Testis (tissue), 3 donors: ENCODE measurements around the gene ATAD2B. TPM values are rescaled to one million over a fixed set of nuclear protein-coding genes. Genes with fewer than 3 reads are reported as not detected.

ENCODE experiments used
- DNase-seq: peaks from one replicate; pipeline ENCODE4 v3.0.0-alpha.2; 2019
- H3K27ac ChIP-seq, 2 donors: fragments of 200-600 bp; sonication (generic); one replicate each; pipeline ENCODE4 v1.5.1; 2019
- H3K27me3 ChIP-seq: fragments of 200-600 bp; sonication (generic); one replicate; pipeline ENCODE4 v1.5.1; 2019
- H3K36me3 ChIP-seq: fragments of 200-600 bp; sonication (generic); one replicate; pipeline ENCODE4 v1.5.1; 2017; ENCODE audit warnings: low read depth; ENCODE audit errors: missing control alignments
- H3K4me1 ChIP-seq: fragments of 200-600 bp; sonication (generic); one replicate; pipeline ENCODE4 v1.5.1; 2019
- H3K4me3 ChIP-seq, 2 donors: fragments of 200-600 bp; sonication (generic); one replicate each; pipeline ENCODE4 v1.5.1; 2017 to 2019
- H3K9me3 ChIP-seq: fragments of 200-600 bp; sonication (generic); one replicate; pipeline ENCODE4 v1.5.1; 2017
- CTCF ChIP-seq, 3 experiments: fragments of 450-650 bp in 2 of 3; fragments of 200-600 bp in 1 of 3; sonication (generic) in 1 of 3; IDR thresholded peaks; one replicate each; pipeline ENCODE4 v1.5.1; 2016 to 2019; ENCODE audit warnings: antibody characterized with exemption in 3 of 3, mild to moderate bottlenecking in 2 of 3, moderate library complexity in 1 of 3
- POLR2A ChIP-seq: fragments of 450-650 bp; IDR thresholded peaks from one replicate; pipeline ENCODE4 v1.6.1; 2017; ENCODE audit warnings: antibody characterized with exemption, mild to moderate bottlenecking, moderate library complexity
- WGBS, 2 donors: methylation state at CpG; one replicate each; pipeline ENCODE4 v1.1.5; 2018; 5-methylcytosine and 5-hydroxymethylcytosine counted together
- intact Hi-C: fragments of 100-400 bp; cut with DNase I; formaldehyde crosslinking; loops from one replicate; pipeline ENCODE4 v1.15.1; 2023; ENCODE audit warnings: low total_unique reads
- polyA plus RNA-seq: library from polyadenylated mRNA; stranded (reverse); fragments of 350-450 nt; fragmentation: Illumina TruSeq; extraction: RNeasy Lipid Tissue Mini Kit (QIAGEN cat#74804); gene quantifications from one replicate; pipeline ENCODE4 v1.2.3, GENCODE V29; 2014; ENCODE audit warnings: low read depth, low replicate concordance; ENCODE audit not compliant: insufficient read depth
- total RNA-seq, 2 donors: library from RNA; depleted of rRNA; stranded (reverse); fragments of >200 nt; gene quantifications; one replicate each; pipeline ENCODE4 v1.2.3, GENCODE V29; 2016

Gene ATAD2B
- total and polyA plus RNA-seq, 3 donors from 2014 or later = 11.7 to 32.3 (median 23.2) TPM

GRCh38 chr2:23912054-23912453 is 14.9 kb downstream of the ATAD2B start:
- Histone ChIP-seq H3K9me3 (no peaks in the 10 kb centered on the region), H3K27ac (no peak overlapping the region), H3K27me3 (no peaks in the 10 kb centered on the region), H3K36me3 (no peaks in the 10 kb centered on the region), H3K4me1 (no peaks in the 10 kb centered on the region), H3K4me3 (no peak overlapping the region)
- intact Hi-C loops = no loop called here
- no peak for TF ChIP-seq CTCF (IDR thresholded peaks at IDR 0.05)
- no peak for TF ChIP-seq POLR2A
- no peak for DNase-seq
- 76 to 98% methylated on average over 3 of the region's 3 CpGs for WGBS, 2 donors

GRCh38 chr2:23905155-23905554 is 21.8 kb downstream of the ATAD2B start:
- Histone ChIP-seq H3K9me3 (no peaks in the 10 kb centered on the region), H3K4me3 (no peak overlapping the region), H3K36me3 (no peaks in the 10 kb centered on the region), H3K4me1 (no peaks in the 10 kb centered on the region), H3K27ac (no peak overlapping the region), H3K27me3 (no peaks in the 10 kb centered on the region)
- intact Hi-C loops = no loop called here
- 75 to 80% methylated on average over 2 of the region's 2 CpGs for WGBS, 2 donors
- no peak for TF ChIP-seq POLR2A
- no peak for TF ChIP-seq CTCF (IDR thresholded peaks at IDR 0.05)
- no peak for DNase-seq

- no peak for TF ChIP-seq CTCF (IDR thresholded peaks at IDR 0.05)
- TF ChIP-seq POLR2A = no peak
- Histone ChIP-seq H3K9me3 (no peaks in the 10 kb centered on the region), H3K36me3 (no peaks in the 10 kb centered on the region), H3K4me1 (no peaks in the 10 kb centered on the region), H3K4me3 (no peak overlapping the region), H3K27me3 (no peaks in the 10 kb centered on the region), H3K27ac (no peak overlapping the region)
- DNase-seq = no peak
- 80 to 92% methylated on average over 2 of the region's 2 CpGs for WGBS, 2 donors
- intact Hi-C loops = no loop called here
These were observed 22.2 kb downstream of the ATAD2B start for GRCh38 chr2:23904692-23905091.

GRCh38 chr2:23904215-23904614 is 22.7 kb downstream of the ATAD2B start:
- Histone ChIP-seq H3K9me3 (no peaks in the 10 kb centered on the region), H3K27ac (no peak overlapping the region), H3K4me1 (no peaks in the 10 kb centered on the region), H3K36me3 (no peaks in the 10 kb centered on the region), H3K27me3 (no peaks in the 10 kb centered on the region), H3K4me3 (no peak overlapping the region)
- WGBS, 2 donors = 78 to 79% methylated on average over 1 of the region's 1 CpG
- TF ChIP-seq CTCF (IDR thresholded peaks at IDR 0.05) = no peak
- DNase-seq = no peak
- intact Hi-C loops = no loop called here

DNA sequence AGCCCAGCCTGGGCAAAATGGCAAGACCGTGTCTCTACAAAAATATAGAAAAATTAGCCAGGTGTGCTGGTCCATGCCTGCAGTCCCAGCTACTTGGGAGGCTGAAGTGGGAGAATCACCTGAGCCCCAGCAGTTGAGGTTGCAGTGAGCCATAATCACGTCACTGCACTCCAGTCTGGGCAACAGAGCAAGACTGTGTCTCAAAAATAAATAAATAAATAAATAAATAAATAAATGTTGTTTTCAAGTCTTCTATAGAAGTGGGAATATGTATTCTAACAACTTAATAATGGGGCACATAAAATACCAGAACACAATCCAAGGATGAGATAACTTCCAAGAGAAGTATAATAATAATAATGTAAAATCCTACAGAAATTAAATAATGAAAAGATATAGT is 23.9 kb downstream of the ATAD2B start:
- no peak for DNase-seq
- H3K27me3 ChIP-seq = no peaks in the 10 kb centered on the region
- intact Hi-C loops = no loop called here
- TF ChIP-seq CTCF (IDR thresholded peaks at IDR 0.05) = no peak
- TF ChIP-seq POLR2A = no peak
- H3K4me1 ChIP-seq = no peaks in the 10 kb centered on the region
- H3K9me3 ChIP-seq = no peaks in the 10 kb centered on the region
- H3K4me3 ChIP-seq = no peak overlapping the region
- H3K36me3 ChIP-seq = no peaks in the 10 kb centered on the region
- H3K27ac ChIP-seq = no peak overlapping the region
- 100% methylated on average over 2 of the region's 2 CpGs for WGBS, 2 donors
